Activated T-helper 1 cell treated with anti-CD3 and anti-CD28 coated beads, Interleukin-12 subunit alpha, Interleukin-12 subunit beta, Interleukin-2, Interleukin-4 antibody, amounts not matched to agents 30 ng/mL and 10 ng/mL and 1 ng/mL, durations not matched to agents 14 hours and 24 hours and 36 hours (primary cell): ENCODE results near the gene CBX2. TPM values are rescaled to one million over a fixed set of nuclear protein-coding genes. Genes with fewer than 3 reads are reported as not detected.
"Not testable (repeated sequence)": the region's sequence is repeated elsewhere in the genome, so short reads cannot be mapped to it uniquely, and the experiment has no call there.

Source experiments
- DNase-seq: peaks from one replicate; pipeline ENCODE4 v3.0.0; 2021; ENCODE audit warnings: low spot score
- H3K27ac Mint-ChIP-seq: one replicate; pipeline ENCODE4 v1.8.0; 2021; ENCODE audit warnings: mild to moderate bottlenecking, mixed read lengths
- H3K27me3 Mint-ChIP-seq: one replicate; pipeline ENCODE4 v1.8.0; 2022; ENCODE audit warnings: mild to moderate bottlenecking, moderate library complexity, mixed read lengths; ENCODE audit not compliant: insufficient read depth
- H3K36me3 Mint-ChIP-seq: one replicate; pipeline ENCODE4 v1.8.0; 2021; ENCODE audit warnings: low read depth, mixed read lengths
- H3K4me1 Mint-ChIP-seq: one replicate; pipeline ENCODE4 v1.8.0; 2021; ENCODE audit warnings: low read depth, mixed read lengths
- H3K4me3 Mint-ChIP-seq: one replicate; pipeline ENCODE4 v1.8.0; 2021; ENCODE audit warnings: mild to moderate bottlenecking, moderate library complexity, mixed read lengths
- H3K9me3 Mint-ChIP-seq: one replicate; pipeline ENCODE4 v1.8.0; 2021; ENCODE audit warnings: mixed read lengths
- intact Hi-C: fragments of 100-400 bp; cut with micrococcal nuclease; formaldehyde crosslinking; loops from one replicate; pipeline ENCODE4 v1.15.1; 2024
- total RNA-seq: library from RNA; stranded (reverse); gene quantifications from 2 replicates; pipeline ENCODE4 v1.2.3, GENCODE V29; 2022

Gene CBX2
- total RNA-seq, 1 donor from 2014 or later: 4.7 TPM

- Mint-ChIP-seq H3K4me3 (no peak overlapping the region), H3K9me3 (no peaks in the 10 kb centered on the region), H3K27ac (no peak overlapping the region), H3K27me3 (peaks cover 4% of the 10 kb centered on the region), H3K36me3 (no peaks in the 10 kb centered on the region), H3K4me1 (no peaks in the 10 kb centered on the region)
- intact Hi-C loops: no loop called here
- DNase-seq: no peak
Observed at GRCh38 chr17:79760197-79760906, 17.6 kb upstream of the CBX2 start.

- DNase-seq: no peak
- intact Hi-C loops: no loop called here
- Mint-ChIP-seq H3K27me3 (peaks cover 4% of the 10 kb centered on the region), H3K9me3 (no peaks in the 10 kb centered on the region), H3K36me3 (no peaks in the 10 kb centered on the region), H3K4me3 (no peak overlapping the region), H3K27ac (no peak overlapping the region), H3K4me1 (no peaks in the 10 kb centered on the region)
Observed at GRCh38 chr17:79761894-79762589, 15.9 kb upstream of the CBX2 start.

- no peaks in the 10 kb centered on the region for H3K4me1 Mint-ChIP-seq
- H3K27ac Mint-ChIP-seq: no peak overlapping the region
- no peaks in the 10 kb centered on the region for H3K9me3 Mint-ChIP-seq
- no peaks in the 10 kb centered on the region for H3K36me3 Mint-ChIP-seq
- H3K27me3 Mint-ChIP-seq: peaks cover 8% of the 10 kb centered on the region
- DNase-seq: no peak
- H3K4me3 Mint-ChIP-seq: no peak overlapping the region
- intact Hi-C loops: no loop called here
Observed at GRCh38 chr17:79765708-79766107, 12.2 kb upstream of the CBX2 start.

- no peak overlapping the region for H3K4me3 Mint-ChIP-seq
- H3K27ac Mint-ChIP-seq: no peak overlapping the region
- H3K36me3 Mint-ChIP-seq: no peaks in the 10 kb centered on the region
- no peak for DNase-seq
- H3K9me3 Mint-ChIP-seq: no peaks in the 10 kb centered on the region
- H3K27me3 Mint-ChIP-seq: peaks cover 20% of the 10 kb centered on the region
- intact Hi-C loops: loop anchor here (10.0 kb wide), 1 partner anchor 375 kb away; the partner anchor contains the start of gene EIF4A3
- H3K4me1 Mint-ChIP-seq: no peaks in the 10 kb centered on the region
Observed at GRCh38 chr17:79769570-79770506, 8.1 kb upstream of the CBX2 start.

GRCh38 chr17:79771276-79771675 is 6.7 kb upstream of the CBX2 start:
- no peak for DNase-seq
- H3K27ac Mint-ChIP-seq: no peak overlapping the region
- H3K36me3 Mint-ChIP-seq: no peaks in the 10 kb centered on the region
- no peaks in the 10 kb centered on the region for H3K4me1 Mint-ChIP-seq
- H3K9me3 Mint-ChIP-seq: no peaks in the 10 kb centered on the region
- intact Hi-C loops: loop anchor here (10.0 kb wide), 1 partner anchor 374 kb away; the partner anchor contains the start of gene EIF4A3
- H3K27me3 Mint-ChIP-seq: peaks cover 34% of the 10 kb centered on the region
- H3K4me3 Mint-ChIP-seq: no peak overlapping the region

GRCh38 chr17:79772726-79773125 is 5.2 kb upstream of the CBX2 start:
- H3K4me3 Mint-ChIP-seq, H3K27ac Mint-ChIP-seq, H3K36me3 Mint-ChIP-seq, H3K4me1 Mint-ChIP-seq, H3K9me3 Mint-ChIP-seq, DNase-seq: not testable (repeated sequence)
- intact Hi-C loops: loop anchor here (10.0 kb wide), 1 partner anchor 372 kb away; the partner anchor contains the start of gene EIF4A3
- peaks cover 44% of the 10 kb centered on the region for H3K27me3 Mint-ChIP-seq

- Mint-ChIP-seq H3K36me3 (peaks cover 5% of the 10 kb centered on the region), H3K27ac (no peak overlapping the region), H3K4me1 (peaks cover 12% of the 10 kb centered on the region), H3K9me3 (no peaks in the 10 kb centered on the region), H3K27me3 (peaks cover 55% of the 10 kb centered on the region), H3K4me3 (no peak overlapping the region)
- intact Hi-C loops: loop anchor here (10.0 kb wide), 1 partner anchor 370 kb away; the partner anchor contains the start of gene EIF4A3
- DNase-seq: no peak
Observed at GRCh38 chr17:79774561-79774975, 3.4 kb upstream of the CBX2 start.

GRCh38 chr17:79775632-79776031 is 2.3 kb upstream of the CBX2 start:
- Mint-ChIP-seq H3K9me3 (no peaks in the 10 kb centered on the region), H3K36me3 (peaks cover 5% of the 10 kb centered on the region), H3K4me1 (peaks cover 12% of the 10 kb centered on the region), H3K4me3 (no peak overlapping the region), H3K27ac (no peak overlapping the region), H3K27me3 (peaks cover 59% of the 10 kb centered on the region)
- no peak for DNase-seq
- intact Hi-C loops: loop anchor here (2.0 to 10.0 kb wide), 2 partner anchors 29 to 369 kb away; partner anchors contain the start of gene EIF4A3

- Mint-ChIP-seq H3K4me3 (peak overlapping the region; percentile 74), H3K36me3 (peaks cover 5% of the 10 kb centered on the region), H3K27ac (peak overlapping the region; percentile 24), H3K9me3 (no peaks in the 10 kb centered on the region), H3K27me3 (peaks cover 62% of the 10 kb centered on the region), H3K4me1 (peaks cover 12% of the 10 kb centered on the region)
- DNase-seq: no peak
- intact Hi-C loops: loop anchor here (2.0 to 10.0 kb wide), 2 partner anchors 30 to 368 kb away; partner anchors contain the start of gene EIF4A3
Observed at GRCh38 chr17:79776376-79777119, 1.4 kb upstream of the CBX2 start.

GRCh38 chr17:79777120-79777893 is 641 bp upstream of the CBX2 start:
- DNase-seq: peak; percentile 24
- Mint-ChIP-seq H3K27me3 (peaks cover 61% of the 10 kb centered on the region), H3K4me3 (peak overlapping the region; percentile 74), H3K4me1 (peaks cover 12% of the 10 kb centered on the region), H3K36me3 (peaks cover 5% of the 10 kb centered on the region), H3K27ac (no peak overlapping the region), H3K9me3 (no peaks in the 10 kb centered on the region)
- intact Hi-C loops: loop anchor here (2.0 to 10.0 kb wide), 2 partner anchors 31 to 367 kb away; partner anchors contain the start of gene EIF4A3

GRCh38 chr17:79778504-79779083 is 646 bp downstream of the CBX2 start:
- Mint-ChIP-seq H3K36me3 (peaks cover 5% of the 10 kb centered on the region), H3K4me3 (peak overlapping the region; percentile 84)

More at GRCh38 chr17:79778504-79779083, 646 bp downstream of the CBX2 start:
- DNase-seq: no peak
- intact Hi-C loops: loop anchor here (2.0 to 10.0 kb wide), 2 partner anchors 18 to 366 kb away; partner anchors contain the start of genes CBX8 and EIF4A3
- Mint-ChIP-seq H3K4me1 (peaks cover 12% of the 10 kb centered on the region), H3K27me3 (peaks cover 54% of the 10 kb centered on the region), H3K9me3 (no peaks in the 10 kb centered on the region), H3K27ac (peak overlapping the region; percentile 87)
